ENCODE measurements around the gene FAM120A.

The FAM120A gene

GRCh38 chr9:93417538-93417937 is 33.9 kb upstream of the FAM120A start:
- TF ChIP-seq CTCF (IDR thresholded peaks at IDR 0.05; ENCODE audit: borderline replicate concordance, insufficient read depth, low read depth, low read length), result no peak
- no peak overlapping the region for H3K4me3 ChIP-seq (ENCODE audit: low read depth, low read length)

- no peak for TF ChIP-seq CTCF (IDR thresholded peaks at IDR 0.05; ENCODE audit: borderline replicate concordance, insufficient read depth, low read depth, low read length)
- no peak overlapping the region for H3K4me3 ChIP-seq (ENCODE audit: low read depth, low read length)
Measured at GRCh38 chr9:93419023-93419422, 32.5 kb upstream of the FAM120A start.

- no peak overlapping the region for H3K4me3 ChIP-seq (ENCODE audit: low read depth, low read length)
- TF ChIP-seq CTCF (IDR thresholded peaks at IDR 0.05; ENCODE audit: borderline replicate concordance, insufficient read depth, low read depth, low read length), result no peak
Measured at GRCh38 chr9:93422977-93423616, 28.4 kb upstream of the FAM120A start.

GRCh38 chr9:93427655-93428379 is 23.7 kb upstream of the FAM120A start:
- TF ChIP-seq CTCF (IDR thresholded peaks at IDR 0.05; ENCODE audit: borderline replicate concordance, insufficient read depth, low read depth, low read length), result peak; percentile 22; the same call in 1 of the 2 replicates

GRCh38 chr9:93431539-93432105 is 19.9 kb upstream of the FAM120A start:
- H3K4me3 ChIP-seq (ENCODE audit: low read depth, low read length), result no peak overlapping the region
- no peak for TF ChIP-seq CTCF (IDR thresholded peaks at IDR 0.05; ENCODE audit: borderline replicate concordance, insufficient read depth, low read depth, low read length)

More at GRCh38 chr9:93427655-93428379, 23.7 kb upstream of the FAM120A start:
- H3K4me3 ChIP-seq (ENCODE audit: low read depth, low read length), result no peak overlapping the region

GRCh38 chr9:93432964-93433363 is 18.5 kb upstream of the FAM120A start:
- TF ChIP-seq CTCF (IDR thresholded peaks at IDR 0.05; ENCODE audit: borderline replicate concordance, insufficient read depth, low read depth, low read length), result no peak

More at GRCh38 chr9:93432964-93433363, 18.5 kb upstream of the FAM120A start:
- H3K4me3 ChIP-seq (ENCODE audit: low read depth, low read length), result no peak overlapping the region
